Ishikawa (cell line): Measurements from ENCODE around the gene ADGRG7.

ENCODE experiments used
- CEBPB ChIP-seq: IDR thresholded peaks from 2 replicates; pipeline ENCODE4 v1.6.1; 2012
- CREB1 ChIP-seq: IDR thresholded peaks from 2 replicates; pipeline ENCODE4 v1.6.1; 2012; ENCODE audit warnings: low read depth
- EGR1 ChIP-seq: IDR thresholded peaks from 2 replicates; pipeline ENCODE4 v1.6.1; 2012
- EP300 ChIP-seq: IDR thresholded peaks from 2 replicates; pipeline ENCODE4 v1.6.1; 2012; ENCODE audit warnings: borderline replicate concordance
- FOXM1 ChIP-seq: IDR thresholded peaks from 2 replicates; pipeline ENCODE4 v1.6.1; 2012; ENCODE audit warnings: low read depth, borderline replicate concordance
- MAX ChIP-seq: IDR thresholded peaks from 2 replicates; pipeline ENCODE4 v1.6.1; 2012
- NFIC ChIP-seq: IDR thresholded peaks from 2 replicates; pipeline ENCODE4 v1.6.1; 2012
- RAD21 ChIP-seq: IDR thresholded peaks from 2 replicates; pipeline ENCODE4 v1.6.1; 2012; ENCODE audit warnings: low read depth
- REST ChIP-seq: IDR thresholded peaks from 2 replicates; pipeline ENCODE4 v1.6.1; 2012; ENCODE audit warnings: low read depth, mild to moderate bottlenecking
- TCF12 ChIP-seq: IDR thresholded peaks from 2 replicates; pipeline ENCODE4 v1.6.1; 2012; ENCODE audit warnings: low read depth
- TEAD4 ChIP-seq: IDR thresholded peaks from 2 replicates; pipeline ENCODE4 v1.6.1; 2012
- YY1 ChIP-seq: IDR thresholded peaks from 2 replicates; pipeline ENCODE4 v1.6.1; 2012; ENCODE audit warnings: low read depth
- ZBTB7A ChIP-seq: IDR thresholded peaks from 2 replicates; pipeline ENCODE4 v1.6.1; 2012; ENCODE audit warnings: low read depth

GRCh38 chr3:100647171-100647570 is 37.8 kb downstream of the ADGRG7 start:
- TF ChIP-seq TEAD4 (no peak), EP300 (no peak), RAD21 (no peak), YY1 (no peak), NFIC (no peak), TCF12 (no peak), FOXM1 (no peak), MAX (no peak), CREB1 (no peak), ZBTB7A (no peak), CEBPB (no peak), REST (no peak), EGR1 (no peak)
